PC-3 (cell line): Measurements from ENCODE around the gene NTNG1. TPM values are rescaled to one million over a fixed set of nuclear protein-coding genes. Genes with fewer than 3 reads are reported as not detected.
A peak's percentile ranks its signal among the peaks of the same experiment; 100 is the strongest.

Source experiments
- ATAC-seq: fragments of 200-7000 bp; cut with Tn5 transposase; 2 replicates; pipeline ENCODE4 v1.9.1; 2020; ENCODE audit warnings: mild to moderate bottlenecking, moderate library complexity
- BruUV-seq: library from RNA; stranded (reverse); fragments of 400-500 nt; replicated peaks from 2 replicates; lab custom pipeline; 2021; lab: Mats Ljungman, UMichigan
- CTCF ChIA-PET: fragments of 300-600 bp; sonication (Branson Sonifier 250); formaldehyde crosslinking; loops from one replicate; lab custom pipeline; 2022; ENCODE audit warnings: antibody characterized with exemption; lab: Charles Lee
- POLR2A ChIA-PET: fragments of 300-600 bp; sonication (Branson Sonifier 250); formaldehyde crosslinking; loops from one replicate; lab custom pipeline; 2022; ENCODE audit warnings: antibody characterized with exemption; ENCODE audit not compliant: unreplicated experiment; lab: Charles Lee
- DNase-seq: peaks from one replicate; pipeline ENCODE4 v3.0.0-alpha.2; 2015
- H2AFZ ChIP-seq: fragments of 300-600 bp; sonication (generic); 2 replicates; pipeline ENCODE4 v1.6.0; 2016; ENCODE audit warnings: antibody characterized with exemption, low read length
- H3F3A ChIP-seq: fragments of 300-600 bp; sonication (generic); one replicate; pipeline ENCODE4 v1.6.0; 2017; ENCODE audit warnings: antibody characterized with exemption, low read length, control low read depth, mild to moderate bottlenecking; ENCODE audit not compliant: unreplicated experiment
- H3K27ac ChIP-seq: fragments of 300-600 bp; sonication (generic); 2 replicates; pipeline ENCODE4 v1.5.1; 2016; ENCODE audit warnings: mild to moderate bottlenecking, low read length
- H3K27me3 ChIP-seq: fragments of 300-600 bp; sonication (generic); 2 replicates; pipeline ENCODE4 v1.6.1; 2016; ENCODE audit warnings: low read length, mixed read lengths
- H3K36me3 ChIP-seq: fragments of 300-600 bp; sonication (generic); 2 replicates; pipeline ENCODE4 v1.6.1; 2016; ENCODE audit warnings: low read depth, mixed run types, low read length, mixed read lengths
- H3K4me1 ChIP-seq: fragments of 300-600 bp; sonication (generic); 2 replicates; pipeline ENCODE4 v1.5.1; 2016; ENCODE audit warnings: low read length; ENCODE audit not compliant: insufficient read depth
- H3K4me2 ChIP-seq: fragments of 300-600 bp; sonication (generic); 2 replicates; pipeline ENCODE4 v1.6.0; 2016; ENCODE audit warnings: low read length
- H3K4me3 ChIP-seq: fragments of 300-600 bp; sonication (generic); 2 replicates; pipeline ENCODE4 v1.5.1; 2016; ENCODE audit warnings: mild to moderate bottlenecking, low read length, mixed read lengths
- H3K79me2 ChIP-seq: fragments of 300-600 bp; sonication (generic); 2 replicates; pipeline ENCODE4 v1.6.1; 2017; ENCODE audit warnings: low read length, mixed read lengths
- H3K9ac ChIP-seq: fragments of 300-600 bp; sonication (generic); 2 replicates; pipeline ENCODE4 v1.6.0; 2016; ENCODE audit warnings: mild to moderate bottlenecking, low read length
- H3K9me2 ChIP-seq: fragments of 300-600 bp; sonication (generic); replicated peaks from 2 replicates; pipeline ENCODE4 v1.6.1; 2016; ENCODE audit warnings: mixed run types, low read length, mixed read lengths
- H3K9me3 ChIP-seq: fragments of 300-600 bp; sonication (generic); 2 replicates; pipeline ENCODE4 v1.6.1; 2016; ENCODE audit warnings: low read length, mixed read lengths
- H4K20me1 ChIP-seq: fragments of 300-600 bp; sonication (generic); 2 replicates; pipeline ENCODE4 v1.6.1; 2016; ENCODE audit warnings: low read length, mixed read lengths
- EZH2 ChIP-seq: fragments of 300-600 bp; sonication (generic); IDR thresholded peaks from one replicate; pipeline ENCODE4 v1.6.1; 2017; ENCODE audit warnings: antibody characterized with exemption, mild to moderate bottlenecking, low read length; ENCODE audit not compliant: unreplicated experiment
- EZH2phosphoT487 ChIP-seq: fragments of 300-600 bp; sonication (generic); IDR thresholded peaks from 2 replicates; pipeline ENCODE4 v1.6.1; 2018; ENCODE audit warnings: mild to moderate bottlenecking, antibody characterized with exemption, low read length, borderline replicate concordance
- intact Hi-C: fragments of 100-400 bp; cut with micrococcal nuclease; formaldehyde crosslinking; loops from 2 replicates; pipeline ENCODE4 v1.9.0; 2023
- total RNA-seq: library from RNA; depleted of rRNA; stranded (reverse); fragments of >200 nt; gene quantifications from 2 replicates; pipeline ENCODE4 v1.2.3, GENCODE V29; 2014
- TF ChIP-seq, protein P1 (sequence below): fragments of 300-600 bp; sonication (generic); conservative IDR thresholded peaks from 2 replicates; pipeline ENCODE4 v1.5.1; 2017; ENCODE audit warnings: antibody characterized with exemption, low read depth, mild to moderate bottlenecking, low read length

NTNG1 gene
- total RNA-seq, 1 experiment from 2014 or later: 6.7 TPM

DNA sequence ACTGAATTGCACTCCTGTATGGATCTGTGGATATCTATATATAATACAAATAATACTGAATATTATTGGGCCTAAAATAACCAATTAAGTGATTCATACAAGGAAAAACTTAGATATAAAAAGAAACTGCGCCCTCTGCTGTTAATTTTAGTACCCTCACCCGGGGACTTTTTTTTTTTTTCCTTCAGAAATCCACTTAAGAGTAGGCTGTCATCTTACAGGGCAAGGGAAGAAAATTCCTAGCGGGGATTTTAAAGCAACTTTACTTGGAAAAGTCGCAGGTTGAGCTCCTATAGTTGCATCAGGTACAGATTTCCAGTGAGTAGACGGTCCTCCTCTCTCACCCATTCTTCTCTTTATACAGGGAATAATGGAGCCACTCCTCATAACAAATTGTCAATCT is 1.3 kb downstream of the NTNG1 start:
- ATAC-seq (no peak; the same call in 1 of the 2 replicates), DNase-seq (peak; percentile 82)
- CTCF ChIA-PET: interaction anchor here (0.6 to 1.1 kb wide), 5 partner anchors 34 to 865 kb away, joined by 3 to 10 read pairs (median 4); no protein-coding TSS in a partner anchor
- H3F3A ChIP-seq: no peaks in the 10 kb centered on the region
- no peaks in the 10 kb centered on the region for H3K9me2 ChIP-seq
- peak overlapping the region; percentile 80 for H3K4me3 ChIP-seq
- H3K36me3 ChIP-seq: no peaks in the 10 kb centered on the region
- peak overlapping the region; percentile 92 for H3K4me2 ChIP-seq
- POLR2A ChIA-PET: interaction anchor here (0.7 kb wide), 1 partner anchor 114 kb away, joined by 3 read pairs; no protein-coding TSS in a partner anchor
- peaks cover 36% of the 10 kb centered on the region for H3K4me1 ChIP-seq
- no peak overlapping the region for H3K27ac ChIP-seq
- H3K27me3 ChIP-seq: no peaks in the 10 kb centered on the region
- peak overlapping the region; percentile 88 for H2AFZ ChIP-seq
- H3K9ac ChIP-seq: no peak overlapping the region
- no TSS peak for BruUV-seq
- H3K79me2 ChIP-seq: peaks cover 14% of the 10 kb centered on the region; the same call in 1 of the 2 replicates
- no peak for TF ChIP-seq EZH2phosphoT487
- TF ChIP-seq, protein P1, sequence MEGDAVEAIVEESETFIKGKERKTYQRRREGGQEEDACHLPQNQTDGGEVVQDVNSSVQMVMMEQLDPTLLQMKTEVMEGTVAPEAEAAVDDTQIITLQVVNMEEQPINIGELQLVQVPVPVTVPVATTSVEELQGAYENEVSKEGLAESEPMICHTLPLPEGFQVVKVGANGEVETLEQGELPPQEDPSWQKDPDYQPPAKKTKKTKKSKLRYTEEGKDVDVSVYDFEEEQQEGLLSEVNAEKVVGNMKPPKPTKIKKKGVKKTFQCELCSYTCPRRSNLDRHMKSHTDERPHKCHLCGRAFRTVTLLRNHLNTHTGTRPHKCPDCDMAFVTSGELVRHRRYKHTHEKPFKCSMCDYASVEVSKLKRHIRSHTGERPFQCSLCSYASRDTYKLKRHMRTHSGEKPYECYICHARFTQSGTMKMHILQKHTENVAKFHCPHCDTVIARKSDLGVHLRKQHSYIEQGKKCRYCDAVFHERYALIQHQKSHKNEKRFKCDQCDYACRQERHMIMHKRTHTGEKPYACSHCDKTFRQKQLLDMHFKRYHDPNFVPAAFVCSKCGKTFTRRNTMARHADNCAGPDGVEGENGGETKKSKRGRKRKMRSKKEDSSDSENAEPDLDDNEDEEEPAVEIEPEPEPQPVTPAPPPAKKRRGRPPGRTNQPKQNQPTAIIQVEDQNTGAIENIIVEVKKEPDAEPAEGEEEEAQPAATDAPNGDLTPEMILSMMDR: peak; percentile 70
- H4K20me1 ChIP-seq: no peaks in the 10 kb centered on the region
- intact Hi-C loops: loop anchor here (1.0 to 5.0 kb wide), 5 partner anchors 185 to 1015 kb away; no protein-coding TSS in a partner anchor
- H3K9me3 ChIP-seq: no peaks in the 10 kb centered on the region

DNA sequence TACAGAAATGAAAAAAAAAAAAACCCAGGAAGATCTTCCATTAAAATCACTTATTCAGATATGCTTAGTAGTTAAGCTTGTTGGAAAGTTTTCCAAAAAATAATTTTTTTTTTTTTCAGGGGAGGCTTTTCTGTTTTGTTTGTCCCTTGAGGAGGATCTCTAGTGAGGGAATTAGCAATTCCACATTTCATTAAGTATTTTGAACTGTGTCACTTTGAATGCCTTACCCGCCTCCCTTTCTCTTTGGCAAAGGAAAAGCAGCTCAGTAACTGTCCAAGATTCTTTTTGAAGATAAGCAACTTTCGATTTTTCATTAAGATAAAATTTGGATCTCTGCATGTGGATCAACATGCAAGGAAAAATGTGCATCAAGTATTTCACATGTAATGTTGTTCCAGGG is 1.8 kb downstream of the NTNG1 start:
- no peak overlapping the region for H3K27ac ChIP-seq
- ATAC-seq (no peak), DNase-seq (peak; percentile 1)
- H3K79me2 ChIP-seq: peaks cover 14% of the 10 kb centered on the region; the same call in 1 of the 2 replicates
- no peak overlapping the region for H3K9ac ChIP-seq
- H3K9me2 ChIP-seq: no peaks in the 10 kb centered on the region
- intact Hi-C loops: loop anchor here (1.0 to 5.0 kb wide), 5 partner anchors 185 to 1015 kb away; no protein-coding TSS in a partner anchor
- H2AFZ ChIP-seq: no peak overlapping the region
- no TSS peak for BruUV-seq
- CTCF ChIA-PET: interaction anchor here (0.8 to 1.1 kb wide), 2 partner anchors 86 to 388 kb away, joined by 4 to 10 read pairs; no protein-coding TSS in a partner anchor
- POLR2A ChIA-PET: interaction anchor here (0.7 kb wide), 1 partner anchor 113 kb away, joined by 3 read pairs; no protein-coding TSS in a partner anchor
- H3K4me3 ChIP-seq: peak overlapping the region; percentile 80
- no peaks in the 10 kb centered on the region for H3K9me3 ChIP-seq
- no peaks in the 10 kb centered on the region for H3K27me3 ChIP-seq
- TF ChIP-seq, protein P1: no peak
- TF ChIP-seq EZH2 (no peak), EZH2phosphoT487 (no peak)
- no peaks in the 10 kb centered on the region for H3F3A ChIP-seq
- H4K20me1 ChIP-seq: no peaks in the 10 kb centered on the region
- no peaks in the 10 kb centered on the region for H3K36me3 ChIP-seq
- H3K4me2 ChIP-seq: peak overlapping the region; percentile 92
- peaks cover 33% of the 10 kb centered on the region for H3K4me1 ChIP-seq

DNA sequence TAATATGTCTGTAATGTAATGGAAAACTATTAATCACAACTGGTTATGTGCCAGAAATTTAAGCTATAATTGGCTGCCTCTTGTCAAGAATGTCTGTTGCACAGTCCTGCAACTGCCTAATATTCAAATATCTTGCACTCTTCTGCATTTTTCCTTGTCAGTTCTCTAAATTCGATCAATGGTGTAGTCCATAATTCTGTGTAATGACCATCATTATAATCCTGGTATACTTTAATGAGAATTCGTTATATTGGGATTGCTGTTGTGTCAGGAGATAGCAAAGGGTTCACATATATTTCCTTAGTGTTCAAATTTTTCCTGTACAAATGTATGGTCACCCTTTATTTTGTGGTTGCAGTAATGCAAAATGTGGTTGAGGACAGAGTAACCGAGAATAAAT is 4.8 kb downstream of the NTNG1 start:
- ChIA-PET POLR2A (interaction anchor here (0.6 kb wide), 1 partner anchor 304 kb away, joined by 7 read pairs; no protein-coding TSS in a partner anchor), CTCF (no interaction called here)
- H3K36me3 ChIP-seq: no peaks in the 10 kb centered on the region
- H3K9me3 ChIP-seq: no peaks in the 10 kb centered on the region
- no peak overlapping the region for H3K9ac ChIP-seq
- DNase-seq: no peak
- 0 out of 2 replicates have a peak, but pooled peaks cover 13% of the 10 kb centered on the region for H3K4me1 ChIP-seq
- H3K4me3 ChIP-seq: no peak overlapping the region
- no peak overlapping the region for H3K4me2 ChIP-seq
- ATAC-seq: no peak
- H4K20me1 ChIP-seq: no peaks in the 10 kb centered on the region
- H3K9me2 ChIP-seq: no peaks in the 10 kb centered on the region
- TF ChIP-seq, protein P1: no peak
- TF ChIP-seq EZH2phosphoT487 (no peak), EZH2 (no peak)
- intact Hi-C loops: no loop called here
- no peaks in the 10 kb centered on the region for H3K27me3 ChIP-seq
- no peaks in the 10 kb centered on the region for H3F3A ChIP-seq
- no peak overlapping the region for H3K27ac ChIP-seq
- H2AFZ ChIP-seq: no peak overlapping the region
- H3K79me2 ChIP-seq: peaks cover 14% of the 10 kb centered on the region; the same call in 1 of the 2 replicates
- BruUV-seq: no TSS peak
